SK-N-MC (cell line): ENCODE data around the gene SNN.

Experiments
- EZH2 ChIP-seq: fragments of 200-600 bp; sonication (generic); IDR thresholded peaks from one replicate; pipeline ENCODE4 v1.6.1; 2017; ENCODE audit warnings: antibody characterized with exemption
- FOXP2 ChIP-seq: optimal IDR thresholded peaks from 2 replicates; pipeline ENCODE3; 2011; ENCODE audit warnings: mild to moderate bottlenecking, moderate library complexity; ENCODE audit not compliant: insufficient read depth; ENCODE audit errors: extremely low read length, control extremely low read depth
- POLR2AphosphoS5 ChIP-seq: IDR thresholded peaks from 2 replicates; pipeline ENCODE4 v1.6.1; 2012; ENCODE audit warnings: mild to moderate bottlenecking, low read depth, low read length, borderline replicate concordance

- no peak for TF ChIP-seq POLR2AphosphoS5
- no peak for TF ChIP-seq EZH2
- TF ChIP-seq FOXP2: no peak
Observed at GRCh38 chr16:11672206-11673090, 4.2 kb downstream of the SNN start.
